HepG2 (cell line): ENCODE data around the gene SFXN2. TPM values are rescaled to one million over a fixed set of nuclear protein-coding genes. Genes with fewer than 3 reads are reported as not detected.
A peak's percentile ranks its signal among the peaks of the same experiment; 100 is the strongest.

Experiments
- BCL6 ChIP-seq: IDR thresholded peaks from 2 replicates; pipeline ENCODE4 v1.6.1; 2016; ENCODE audit warnings: missing genetic modification reagents, missing compliant biosample characterization
- CBX1 ChIP-seq: IDR thresholded peaks from one replicate; pipeline ENCODE4 v1.6.1; 2016; ENCODE audit warnings: antibody characterized with exemption, low read depth
- CHCHD3 ChIP-seq: sonication (generic); formaldehyde crosslinking; IDR thresholded peaks from 2 replicates; pipeline ENCODE4 v1.8.0; 2022; ENCODE audit warnings: mild to moderate bottlenecking, missing genetic modification reagents, moderate library complexity
- KDM5B ChIP-seq: sonication (generic); formaldehyde crosslinking; IDR thresholded peaks from 2 replicates; pipeline ENCODE4 v1.4.0; 2020; ENCODE audit warnings: missing genetic modification reagents, mild to moderate bottlenecking, borderline replicate concordance
- POGZ ChIP-seq: sonication (generic); formaldehyde crosslinking; IDR thresholded peaks from 2 replicates; pipeline ENCODE4 v1.4.0; 2020; ENCODE audit warnings: mild to moderate bottlenecking, missing genetic modification reagents
- RBM22 ChIP-seq: fragments of 200-400 bp; formaldehyde crosslinking; optimal IDR thresholded peaks from 2 replicates; pipeline ENCODE3; 2017; ENCODE audit warnings: mild to moderate bottlenecking, low read length, moderate library complexity
- SETDB1 ChIP-seq: sonication (generic); formaldehyde crosslinking; IDR thresholded peaks from 2 replicates; pipeline ENCODE4 v1.5.1; 2020; ENCODE audit warnings: missing genetic modification reagents, mild to moderate bottlenecking, borderline replicate concordance
- SRF ChIP-seq: IDR thresholded peaks from 2 replicates; pipeline ENCODE4 v1.6.1; 2011; ENCODE audit warnings: mild to moderate bottlenecking, low read depth, low read length, moderate library complexity
- TAF15 ChIP-seq: fragments of 200-400 bp; formaldehyde crosslinking; IDR thresholded peaks from one replicate; pipeline ENCODE4 v1.6.1; 2018; ENCODE audit warnings: mild to moderate bottlenecking, low read depth, low read length; ENCODE audit not compliant: poor library complexity, severe bottlenecking
- ZBTB3 ChIP-seq: sonication (generic); formaldehyde crosslinking; IDR thresholded peaks from 2 replicates; pipeline ENCODE4 v1.4.0; 2020; ENCODE audit warnings: low read depth, mild to moderate bottlenecking, moderate library complexity, missing genetic modification reagents, borderline replicate concordance
- ZFP37 ChIP-seq: sonication (generic); formaldehyde crosslinking; IDR thresholded peaks from 2 replicates; pipeline ENCODE4 v1.4.0; 2020; ENCODE audit warnings: missing genetic modification reagents, borderline replicate concordance
- ZFY ChIP-seq: sonication (generic); formaldehyde crosslinking; IDR thresholded peaks from 2 replicates; pipeline ENCODE4 v1.4.0; 2020; ENCODE audit warnings: missing genetic modification reagents
- ZNF124 ChIP-seq: sonication (generic); formaldehyde crosslinking; IDR thresholded peaks from 2 replicates; pipeline ENCODE4 v1.4.0; 2020; ENCODE audit warnings: missing genetic modification reagents
- ZNF251 ChIP-seq: sonication (generic); formaldehyde crosslinking; IDR thresholded peaks from 2 replicates; pipeline ENCODE4 v1.9.0; 2021; ENCODE audit warnings: mild to moderate bottlenecking, missing genetic modification reagents
- ZNF564 ChIP-seq: sonication (generic); formaldehyde crosslinking; IDR thresholded peaks from 2 replicates; pipeline ENCODE4 v1.8.1; 2023; ENCODE audit warnings: mild to moderate bottlenecking, missing genetic modification reagents
- ZNF652 ChIP-seq: IDR thresholded peaks from 2 replicates; pipeline ENCODE4 v1.6.1; 2016; ENCODE audit warnings: low read depth, borderline replicate concordance
- ZNF768 ChIP-seq: sonication (generic); formaldehyde crosslinking; IDR thresholded peaks from 2 replicates; pipeline ENCODE4 v1.4.0; 2020; ENCODE audit warnings: missing genetic modification reagents
- ZNF776 ChIP-seq: sonication (generic); formaldehyde crosslinking; IDR thresholded peaks from 2 replicates; pipeline ENCODE4 v1.4.0; 2020; ENCODE audit warnings: mild to moderate bottlenecking, missing genetic modification reagents
- ZNF790 ChIP-seq: sonication (generic); formaldehyde crosslinking; IDR thresholded peaks from 2 replicates; pipeline ENCODE4 v1.8.0; 2022; ENCODE audit warnings: missing genetic modification reagents, mild to moderate bottlenecking, borderline replicate concordance
- ZNF83 ChIP-seq: sonication (generic); formaldehyde crosslinking; IDR thresholded peaks from 2 replicates; pipeline ENCODE4 v1.4.0; 2020; ENCODE audit warnings: missing genetic modification reagents, mild to moderate bottlenecking, borderline replicate concordance
- polyA plus RNA-seq, 8 experiments: library from polyadenylated mRNA; depleted of rRNA in 3 of 8; stranded (reverse) in 7 of 8; unstranded in 1 of 8; fragments of >200 nt; fragmentation: Illumina TruSeq in 4 of 8; extraction: Trizol in 4 of 8; gene quantifications; 2 replicates each; pipeline versions ENCODE4 v1.2.1 to v1.2.3, GENCODE V29; 2011 to 2016; ENCODE audit warnings: low read depth in 4 of 8, missing spikeins in 1 of 8, mixed read lengths in 1 of 8; ENCODE audit not compliant: insufficient read depth in 1 of 8
- total RNA-seq, 5 experiments: library from RNA; depleted of rRNA; stranded (reverse); fragments of >200 nt; fragmentation: Illumina TruSeq; extraction: Trizol; gene quantifications; 2 replicates each; pipeline ENCODE4 v1.2.3, GENCODE V29; 2016; ENCODE audit warnings: low read depth in 1 of 5
- TF ChIP-seq, protein P1 (sequence below): sonication (generic); formaldehyde crosslinking; IDR thresholded peaks from 2 replicates; pipeline ENCODE4 v1.5.0; 2020; ENCODE audit warnings: mild to moderate bottlenecking, missing genetic modification reagents
- TF ChIP-seq, protein P2 (sequence below): sonication (generic); formaldehyde crosslinking; IDR thresholded peaks from 2 replicates; pipeline ENCODE4 v1.5.1; 2020; ENCODE audit warnings: missing genetic modification reagents, mild to moderate bottlenecking, borderline replicate concordance
- TF ChIP-seq, protein P3 (sequence below): sonication (generic); formaldehyde crosslinking; IDR thresholded peaks from 2 replicates; pipeline ENCODE4 v1.8.0; 2022; ENCODE audit warnings: mild to moderate bottlenecking, missing genetic modification reagents; ENCODE audit not compliant: insufficient replicate concordance
- TF ChIP-seq, protein P4 (sequence below): sonication (generic); formaldehyde crosslinking; conservative IDR thresholded peaks from 2 replicates; pipeline ENCODE4 v1.4.0; 2020; ENCODE audit warnings: missing genetic modification reagents
- TF ChIP-seq, protein P5 (sequence below): sonication (generic); formaldehyde crosslinking; IDR thresholded peaks from 2 replicates; pipeline ENCODE4 v1.4.0; 2020; ENCODE audit warnings: missing genetic modification reagents; ENCODE audit errors: not compliant biosample characterization

The SFXN2 gene
- total and polyA plus RNA-seq, 2 of the 13 experiments (the other 11 are each of a cell fraction or from before 2014, with no cell fraction given) = 12.8 to 21.1 TPM

DNA sequence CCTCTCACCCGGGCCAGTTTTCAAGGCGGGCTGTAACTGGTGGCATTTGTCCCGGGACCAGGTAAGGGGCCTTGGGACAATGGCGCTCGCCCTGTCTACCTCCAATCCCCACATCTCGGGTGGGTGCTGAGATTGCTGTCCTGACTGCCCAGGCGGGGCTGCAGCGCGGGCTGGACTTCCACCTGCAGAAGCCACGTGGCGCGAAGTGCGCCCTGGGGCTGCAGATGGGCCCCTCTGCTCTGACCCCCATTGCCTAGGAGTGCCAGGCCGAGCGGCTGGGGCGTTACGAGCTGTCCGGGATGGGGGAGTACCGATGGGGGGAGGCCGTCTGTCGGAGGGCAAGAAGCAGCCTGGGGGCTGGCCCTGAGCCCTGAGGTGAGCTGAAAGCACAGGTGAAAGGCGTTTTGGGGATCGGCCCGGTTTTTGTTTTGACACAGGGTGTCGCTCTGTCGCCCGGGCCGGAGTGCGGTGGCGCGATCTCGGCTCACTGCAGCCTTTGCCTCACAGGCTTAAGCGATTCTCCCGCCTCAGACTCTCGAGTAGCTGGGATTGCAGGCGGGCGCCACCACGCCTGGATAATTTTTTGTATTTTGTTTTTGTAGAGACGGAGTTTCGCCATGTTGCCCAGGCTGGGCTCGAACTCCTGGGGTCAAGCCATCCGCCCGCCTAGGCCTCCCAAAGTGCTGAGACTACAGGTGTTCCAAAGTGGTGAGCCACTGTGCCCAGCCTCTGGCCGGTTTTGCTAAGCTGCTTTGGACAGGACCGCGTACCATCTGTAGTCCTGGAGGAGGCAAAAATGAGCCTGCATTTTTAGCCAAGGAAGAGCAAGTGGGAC lies at the start of gene SFXN2 (continued):
- TF ChIP-seq KDM5B = 0 out of 2 replicates have a peak, but pooled peaks have one; percentile 17
- 0 out of 2 replicates have a peak, but pooled peaks have one; percentile 20 for TF ChIP-seq ZNF776
- no peak for TF ChIP-seq ZNF652 (CRISPR knock-in tag)
- TF ChIP-seq ZNF768 (CRISPR knock-in tag) = no peak
- TF ChIP-seq, protein P1, sequence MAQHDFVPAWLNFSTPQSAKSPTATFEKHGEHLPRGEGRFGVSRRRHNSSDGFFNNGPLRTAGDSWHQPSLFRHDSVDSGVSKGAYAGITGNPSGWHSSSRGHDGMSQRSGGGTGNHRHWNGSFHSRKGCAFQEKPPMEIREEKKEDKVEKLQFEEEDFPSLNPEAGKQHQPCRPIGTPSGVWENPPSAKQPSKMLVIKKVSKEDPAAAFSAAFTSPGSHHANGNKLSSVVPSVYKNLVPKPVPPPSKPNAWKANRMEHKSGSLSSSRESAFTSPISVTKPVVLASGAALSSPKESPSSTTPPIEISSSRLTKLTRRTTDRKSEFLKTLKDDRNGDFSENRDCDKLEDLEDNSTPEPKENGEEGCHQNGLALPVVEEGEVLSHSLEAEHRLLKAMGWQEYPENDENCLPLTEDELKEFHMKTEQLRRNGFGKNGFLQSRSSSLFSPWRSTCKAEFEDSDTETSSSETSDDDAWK (CRISPR knock-in tag) = no peak
- no peak for TF ChIP-seq ZNF564
- TF ChIP-seq CBX1 = no peak
- TF ChIP-seq BCL6 (CRISPR knock-in tag) = no peak
- TF ChIP-seq, protein P2, sequence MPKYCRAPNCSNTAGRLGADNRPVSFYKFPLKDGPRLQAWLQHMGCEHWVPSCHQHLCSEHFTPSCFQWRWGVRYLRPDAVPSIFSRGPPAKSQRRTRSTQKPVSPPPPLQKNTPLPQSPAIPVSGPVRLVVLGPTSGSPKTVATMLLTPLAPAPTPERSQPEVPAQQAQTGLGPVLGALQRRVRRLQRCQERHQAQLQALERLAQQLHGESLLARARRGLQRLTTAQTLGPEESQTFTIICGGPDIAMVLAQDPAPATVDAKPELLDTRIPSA (CRISPR knock-in tag) = peak; percentile 68; the same call in 1 of the 2 replicates
- no peak for TF ChIP-seq POGZ (CRISPR knock-in tag)
- TF ChIP-seq ZFP37 = no peak
- TF ChIP-seq ZNF251 (CRISPR knock-in tag) = no peak
- TF ChIP-seq, protein P3, sequence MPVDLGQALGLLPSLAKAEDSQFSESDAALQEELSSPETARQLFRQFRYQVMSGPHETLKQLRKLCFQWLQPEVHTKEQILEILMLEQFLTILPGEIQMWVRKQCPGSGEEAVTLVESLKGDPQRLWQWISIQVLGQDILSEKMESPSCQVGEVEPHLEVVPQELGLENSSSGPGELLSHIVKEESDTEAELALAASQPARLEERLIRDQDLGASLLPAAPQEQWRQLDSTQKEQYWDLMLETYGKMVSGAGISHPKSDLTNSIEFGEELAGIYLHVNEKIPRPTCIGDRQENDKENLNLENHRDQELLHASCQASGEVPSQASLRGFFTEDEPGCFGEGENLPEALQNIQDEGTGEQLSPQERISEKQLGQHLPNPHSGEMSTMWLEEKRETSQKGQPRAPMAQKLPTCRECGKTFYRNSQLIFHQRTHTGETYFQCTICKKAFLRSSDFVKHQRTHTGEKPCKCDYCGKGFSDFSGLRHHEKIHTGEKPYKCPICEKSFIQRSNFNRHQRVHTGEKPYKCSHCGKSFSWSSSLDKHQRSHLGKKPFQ (CRISPR knock-in tag) = no peak
- no peak for TF ChIP-seq CHCHD3 (CRISPR knock-in tag)
- no peak for TF ChIP-seq TAF15
- no peak for TF ChIP-seq ZBTB3 (CRISPR knock-in tag)
- TF ChIP-seq SRF = no peak
- TF ChIP-seq SETDB1 (CRISPR knock-in tag) = no peak
- no peak for TF ChIP-seq ZNF790 (CRISPR knock-in tag)
- no peak for TF ChIP-seq RBM22
- no peak for TF ChIP-seq ZNF124 (CRISPR knock-in tag)
- TF ChIP-seq ZFY (CRISPR knock-in tag) = peak; percentile 59
- TF ChIP-seq ZNF83 = no peak
- TF ChIP-seq, protein P4, sequence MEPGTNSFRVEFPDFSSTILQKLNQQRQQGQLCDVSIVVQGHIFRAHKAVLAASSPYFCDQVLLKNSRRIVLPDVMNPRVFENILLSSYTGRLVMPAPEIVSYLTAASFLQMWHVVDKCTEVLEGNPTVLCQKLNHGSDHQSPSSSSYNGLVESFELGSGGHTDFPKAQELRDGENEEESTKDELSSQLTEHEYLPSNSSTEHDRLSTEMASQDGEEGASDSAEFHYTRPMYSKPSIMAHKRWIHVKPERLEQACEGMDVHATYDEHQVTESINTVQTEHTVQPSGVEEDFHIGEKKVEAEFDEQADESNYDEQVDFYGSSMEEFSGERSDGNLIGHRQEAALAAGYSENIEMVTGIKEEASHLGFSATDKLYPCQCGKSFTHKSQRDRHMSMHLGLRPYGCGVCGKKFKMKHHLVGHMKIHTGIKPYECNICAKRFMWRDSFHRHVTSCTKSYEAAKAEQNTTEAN (CRISPR knock-in tag) = no peak
- TF ChIP-seq, protein P5, sequence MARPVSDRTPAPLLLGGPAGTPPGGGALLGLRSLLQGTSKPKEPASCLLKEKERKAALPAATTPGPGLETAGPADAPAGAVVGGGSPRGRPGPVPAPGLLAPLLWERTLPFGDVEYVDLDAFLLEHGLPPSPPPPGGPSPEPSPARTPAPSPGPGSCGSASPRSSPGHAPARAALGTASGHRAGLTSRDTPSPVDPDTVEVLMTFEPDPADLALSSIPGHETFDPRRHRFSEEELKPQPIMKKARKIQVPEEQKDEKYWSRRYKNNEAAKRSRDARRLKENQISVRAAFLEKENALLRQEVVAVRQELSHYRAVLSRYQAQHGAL (CRISPR knock-in tag) = peak; percentile 18
